ENCODE measurements around the gene ARVCF.

Gene ARVCF

GRCh38 chr22:20040327-20041200, 23.9 kb upstream of the ARVCF start:
- TF ChIP-seq CTCF (IDR thresholded peaks at IDR 0.05; ENCODE audit: low read depth, low read length): no peak
- H3K4me3 ChIP-seq (ENCODE audit: low read depth, low read length): no peak overlapping the region

- no peak for TF ChIP-seq CTCF (IDR thresholded peaks at IDR 0.05; ENCODE audit: low read depth, low read length)
Measured at GRCh38 chr22:20039683-20040325, 23.2 kb upstream of the ARVCF start.

GRCh38 chr22:20038574-20038973, 22.0 kb upstream of the ARVCF start:
- H3K4me3 ChIP-seq (ENCODE audit: low read depth, low read length): no peak overlapping the region
- no peak for TF ChIP-seq CTCF (IDR thresholded peaks at IDR 0.05; ENCODE audit: low read depth, low read length)

More at GRCh38 chr22:20039683-20040325, 23.2 kb upstream of the ARVCF start:
- no peak overlapping the region for H3K4me3 ChIP-seq (ENCODE audit: low read depth, low read length)

- no peak overlapping the region for H3K4me3 ChIP-seq (ENCODE audit: low read depth, low read length)
- no peak for TF ChIP-seq CTCF (IDR thresholded peaks at IDR 0.05; ENCODE audit: low read depth, low read length)
Measured at GRCh38 chr22:20037419-20037818, 20.8 kb upstream of the ARVCF start.

GRCh38 chr22:20036535-20037392, 20.1 kb upstream of the ARVCF start:
- no peak for TF ChIP-seq CTCF (IDR thresholded peaks at IDR 0.05; ENCODE audit: low read depth, low read length)
- no peak overlapping the region for H3K4me3 ChIP-seq (ENCODE audit: low read depth, low read length)

- H3K4me3 ChIP-seq (ENCODE audit: low read depth, low read length): no peak overlapping the region
- TF ChIP-seq CTCF (IDR thresholded peaks at IDR 0.05; ENCODE audit: low read depth, low read length): no peak
Measured at GRCh38 chr22:20036084-20036482, 19.5 kb upstream of the ARVCF start.
